GM12891 (cell line): Measurements from ENCODE around the gene NPM1.
"Not testable (repeated sequence)": the region's sequence is repeated elsewhere in the genome, so short reads cannot be mapped to it uniquely, and the experiment has no call there.

Source experiments
- DNase-seq: peaks from one replicate; pipeline ENCODE4 v3.0.0; 2011; ENCODE audit warnings: low spot score; ENCODE audit not compliant: insufficient read length
- FAIRE-seq: peaks from 2 replicates; lab custom pipeline; 2011; peaks lifted over from hg19 to GRCh38; lab: Jason Lieb, UNC
- PAX5 ChIP-seq: IDR thresholded peaks from 2 replicates; pipeline ENCODE4 v1.6.1; 2011; ENCODE audit warnings: low read length, moderate library complexity, mild to moderate bottlenecking; ENCODE audit not compliant: insufficient read depth, severe bottlenecking
- POLR2A ChIP-seq: IDR thresholded peaks from 2 replicates; pipeline ENCODE4 v1.6.1; 2011; ENCODE audit warnings: low read depth, low read length, control low read depth
- POLR2AphosphoS5 ChIP-seq: IDR thresholded peaks from 2 replicates; pipeline ENCODE4 v1.6.1; 2011; ENCODE audit warnings: low read depth, low read length, control low read depth
- POU2F2 ChIP-seq: IDR thresholded peaks from 2 replicates; pipeline ENCODE4 v1.6.1; 2011; ENCODE audit warnings: low read depth, mild to moderate bottlenecking, control low read depth, low read length, moderate library complexity
- SPI1 ChIP-seq: IDR thresholded peaks from 2 replicates; pipeline ENCODE4 v1.6.1; 2011; ENCODE audit warnings: low read depth, low read length, control low read depth
- TAF1 ChIP-seq: IDR thresholded peaks from 2 replicates; pipeline ENCODE4 v1.6.1; 2011; ENCODE audit warnings: low read depth, low read length, control low read depth

Gene NPM1

DNA sequence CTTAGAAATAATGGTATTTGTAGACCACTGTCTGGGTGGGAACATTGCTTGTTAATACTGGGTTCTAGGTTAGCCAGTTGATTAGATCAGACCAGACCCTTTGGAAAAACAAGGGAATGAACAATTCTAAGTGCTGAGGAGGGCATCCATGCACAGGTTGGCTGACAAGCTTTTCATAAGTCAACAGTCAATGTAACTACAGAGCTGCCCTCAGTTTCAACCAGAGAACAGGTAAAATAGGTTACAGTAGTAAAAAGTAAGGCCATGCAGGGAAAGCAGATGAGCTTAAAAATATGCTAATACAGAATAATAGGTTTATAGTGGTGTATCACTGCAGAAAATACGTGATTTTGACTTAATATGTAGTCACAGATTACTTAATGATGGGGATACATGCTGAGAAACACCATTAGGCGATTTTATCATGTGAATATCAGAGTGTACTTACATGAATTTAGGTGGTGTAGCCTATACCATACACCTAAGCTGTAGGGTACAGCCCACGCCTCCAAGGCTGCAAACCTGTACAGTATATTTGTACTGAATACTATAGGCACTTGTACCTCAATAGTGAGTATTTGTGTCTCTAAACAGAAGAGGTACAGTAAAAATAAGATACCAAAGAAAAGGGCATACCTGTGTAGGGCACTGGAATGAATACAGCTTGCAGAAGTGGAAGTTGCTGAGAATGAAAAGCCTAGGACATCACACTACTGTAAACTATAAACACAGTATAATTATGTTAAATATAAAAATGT is 25.7 kb downstream of the NPM1 start:
- peak; percentile 35 for FAIRE-seq
- no peak for DNase-seq
- TF ChIP-seq POLR2A, result peak; percentile 62; the same call in 1 of the 2 replicates
- peak; percentile 63 for TF ChIP-seq POLR2AphosphoS5
- no peak for TF ChIP-seq POU2F2

- FAIRE-seq, DNase-seq: not testable (repeated sequence)
These were observed 26.3 kb downstream of the NPM1 start for GRCh38 chr5:171413993-171414392.

DNA sequence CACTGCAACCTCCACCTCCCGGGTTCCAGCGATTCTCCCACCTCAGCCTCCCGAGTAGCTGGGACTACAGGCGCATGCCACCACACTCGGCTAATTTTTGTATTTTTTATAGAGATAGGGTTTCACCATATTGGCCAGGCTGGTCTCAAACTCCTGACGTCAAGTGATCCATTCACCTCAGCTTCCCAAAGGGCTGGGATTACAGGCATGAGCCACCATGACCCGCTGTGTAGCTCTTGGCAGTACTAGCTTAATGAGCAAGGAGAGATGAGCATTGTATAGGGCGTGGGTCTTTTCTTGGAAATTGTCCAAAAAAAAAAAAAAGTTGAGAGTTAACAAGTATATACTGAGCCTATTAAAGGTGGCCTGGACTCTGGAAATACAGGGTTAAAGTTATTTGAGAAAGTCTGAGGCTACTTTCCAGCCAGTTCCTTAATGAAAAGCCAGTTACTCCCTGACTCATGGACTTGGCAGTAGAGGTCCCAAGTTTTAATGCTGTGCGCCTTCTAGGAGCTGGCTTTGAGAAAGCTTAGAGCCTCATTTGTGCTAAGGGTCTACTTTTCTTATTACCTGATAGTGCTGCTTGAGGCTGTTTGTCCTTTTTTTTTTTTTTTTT is 27.6 kb downstream of the NPM1 start:
- no peak for DNase-seq
- no peak for FAIRE-seq
- TF ChIP-seq TAF1 (no peak), SPI1 (no peak), POU2F2 (no peak), POLR2A (no peak; the same call in 1 of the 2 replicates), POLR2AphosphoS5 (no peak; the same call in 1 of the 2 replicates), PAX5 (no peak)

DNA sequence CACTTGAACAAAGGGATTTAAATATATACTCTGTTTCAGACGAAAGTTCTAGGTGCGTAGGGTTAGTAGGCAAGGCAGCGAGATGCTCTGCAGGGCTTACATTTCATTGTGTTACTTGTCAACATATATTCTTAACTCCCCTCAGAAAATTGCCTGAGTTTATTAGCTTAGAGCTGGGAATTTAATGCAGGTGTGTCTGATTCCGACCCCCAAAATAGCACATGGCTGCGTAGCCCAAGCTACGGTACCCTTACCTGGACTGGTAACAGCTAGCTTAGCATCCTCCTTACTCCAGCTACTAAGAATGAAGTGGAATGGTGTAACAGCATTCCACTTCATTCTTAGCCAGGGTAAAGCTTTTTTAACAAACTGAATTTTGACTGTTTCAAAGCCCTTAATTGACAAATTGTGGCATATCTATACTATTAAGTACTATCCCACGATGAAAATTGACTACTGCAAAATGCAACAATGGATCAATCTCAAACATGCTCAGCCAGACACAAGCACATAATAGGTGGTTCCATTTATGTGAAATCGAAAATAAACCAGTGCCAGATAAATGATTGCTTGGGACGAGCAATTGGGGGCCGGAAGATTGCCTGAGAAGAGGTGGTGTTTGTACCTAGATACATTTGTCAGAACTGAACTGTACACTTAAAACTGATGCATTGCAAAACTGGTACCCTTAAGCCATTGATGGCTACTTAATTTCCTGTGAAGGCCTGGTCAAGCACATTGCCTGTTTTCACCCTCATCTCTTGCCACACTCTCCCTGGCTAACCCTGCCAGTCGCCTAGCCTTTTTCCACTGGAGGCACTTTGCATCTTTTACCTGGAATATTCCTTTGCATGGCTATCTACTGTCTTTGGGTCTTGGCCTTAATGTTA is 28.8 kb downstream of the NPM1 start:
- DNase-seq (no peak), FAIRE-seq (no peak)
- TF ChIP-seq POLR2AphosphoS5 (no peak), POU2F2 (no peak), POLR2A (no peak), TAF1 (no peak), PAX5 (no peak), SPI1 (no peak)

GRCh38 chr5:171418316-171418981 is 30.8 kb downstream of the NPM1 start:
- DNase-seq, result peak; percentile 85
- no peak for TF ChIP-seq PAX5
- TF ChIP-seq SPI1, result no peak
- TF ChIP-seq POU2F2, result no peak
- no peak for TF ChIP-seq POLR2AphosphoS5
- TF ChIP-seq POLR2A, result no peak
- no peak for TF ChIP-seq TAF1
- FAIRE-seq, result peak; percentile 96

GRCh38 chr5:171418982-171419687 is 31.5 kb downstream of the NPM1 start, which contains the start of gene FGF18:
Gene FGF18 (plus strand): TSS chr5:171419647. CDS start chr5:171420200, 553 bp downstream.
- peak; percentile 43 for FAIRE-seq
- TF ChIP-seq POU2F2 (no peak), SPI1 (no peak), TAF1 (no peak), POLR2AphosphoS5 (no peak), PAX5 (no peak), POLR2A (no peak)
- DNase-seq, result peak; percentile 57

DNA sequence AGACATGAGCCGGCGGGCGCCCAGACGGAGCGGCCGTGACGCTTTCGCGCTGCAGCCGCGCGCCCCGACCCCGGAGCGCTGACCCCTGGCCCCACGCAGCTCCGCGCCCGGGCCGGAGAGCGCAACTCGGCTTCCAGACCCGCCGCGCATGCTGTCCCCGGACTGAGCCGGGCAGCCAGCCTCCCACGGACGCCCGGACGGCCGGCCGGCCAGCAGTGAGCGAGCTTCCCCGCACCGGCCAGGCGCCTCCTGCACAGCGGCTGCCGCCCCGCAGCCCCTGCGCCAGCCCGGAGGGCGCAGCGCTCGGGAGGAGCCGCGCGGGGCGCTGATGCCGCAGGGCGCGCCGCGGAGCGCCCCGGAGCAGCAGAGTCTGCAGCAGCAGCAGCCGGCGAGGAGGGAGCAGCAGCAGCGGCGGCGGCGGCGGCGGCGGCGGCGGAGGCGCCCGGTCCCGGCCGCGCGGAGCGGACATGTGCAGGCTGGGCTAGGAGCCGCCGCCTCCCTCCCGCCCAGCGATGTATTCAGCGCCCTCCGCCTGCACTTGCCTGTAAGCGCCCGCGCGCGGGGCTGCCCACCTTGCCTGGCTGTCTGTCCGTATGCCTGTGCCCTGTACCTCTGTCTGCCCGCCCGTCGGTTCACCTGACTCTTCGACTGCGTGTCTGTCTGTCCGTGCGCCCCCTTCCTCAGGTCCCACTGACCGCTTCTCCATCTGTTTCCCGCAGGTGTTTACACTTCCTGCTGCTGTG is 32.2 kb downstream of the NPM1 start:
- TF ChIP-seq PAX5 (no peak), POLR2AphosphoS5 (no peak), POU2F2 (no peak), POLR2A (no peak)
- no peak for FAIRE-seq
- peak; percentile 59 for DNase-seq
